WI38 (cell line): ENCODE data around the gene SPATA31D4.

Experiments
- H3K4me3 ChIP-seq: 2 replicates; pipeline ENCODE4 v1.5.1; 2011; ENCODE audit warnings: low read depth, mild to moderate bottlenecking, control low read depth, low read length
- TF ChIP-seq, protein P1 (sequence below): IDR thresholded peaks from 2 replicates; pipeline ENCODE4 v1.5.1; 2012; ENCODE audit warnings: low read depth, mild to moderate bottlenecking, control low read depth, low read length

The SPATA31D4 gene

GRCh38 chr9:81894891-81895290, 33.3 kb upstream of the SPATA31D4 start:
- TF ChIP-seq, protein P1, sequence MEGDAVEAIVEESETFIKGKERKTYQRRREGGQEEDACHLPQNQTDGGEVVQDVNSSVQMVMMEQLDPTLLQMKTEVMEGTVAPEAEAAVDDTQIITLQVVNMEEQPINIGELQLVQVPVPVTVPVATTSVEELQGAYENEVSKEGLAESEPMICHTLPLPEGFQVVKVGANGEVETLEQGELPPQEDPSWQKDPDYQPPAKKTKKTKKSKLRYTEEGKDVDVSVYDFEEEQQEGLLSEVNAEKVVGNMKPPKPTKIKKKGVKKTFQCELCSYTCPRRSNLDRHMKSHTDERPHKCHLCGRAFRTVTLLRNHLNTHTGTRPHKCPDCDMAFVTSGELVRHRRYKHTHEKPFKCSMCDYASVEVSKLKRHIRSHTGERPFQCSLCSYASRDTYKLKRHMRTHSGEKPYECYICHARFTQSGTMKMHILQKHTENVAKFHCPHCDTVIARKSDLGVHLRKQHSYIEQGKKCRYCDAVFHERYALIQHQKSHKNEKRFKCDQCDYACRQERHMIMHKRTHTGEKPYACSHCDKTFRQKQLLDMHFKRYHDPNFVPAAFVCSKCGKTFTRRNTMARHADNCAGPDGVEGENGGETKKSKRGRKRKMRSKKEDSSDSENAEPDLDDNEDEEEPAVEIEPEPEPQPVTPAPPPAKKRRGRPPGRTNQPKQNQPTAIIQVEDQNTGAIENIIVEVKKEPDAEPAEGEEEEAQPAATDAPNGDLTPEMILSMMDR = no peak
- no peak overlapping the region for H3K4me3 ChIP-seq

DNA sequence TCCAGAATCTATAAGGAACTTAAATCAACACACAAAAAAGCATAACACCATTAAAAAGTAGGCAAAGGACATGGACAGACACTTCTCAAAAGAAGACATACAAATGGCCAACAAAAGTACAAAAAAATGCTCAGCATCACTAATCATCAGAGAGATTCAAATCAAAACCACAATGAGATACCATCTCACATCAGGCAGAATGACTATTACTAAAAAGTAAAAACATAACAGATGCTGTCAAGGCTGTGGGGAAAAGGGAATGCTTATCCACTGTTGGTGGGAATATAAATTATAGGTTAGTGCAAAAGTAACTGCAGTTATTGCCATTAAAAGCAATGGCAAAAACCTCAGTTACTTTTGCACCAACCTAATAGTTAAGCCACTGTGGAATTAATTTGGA, 32.2 kb upstream of the SPATA31D4 start:
- TF ChIP-seq, protein P1 = no peak
- H3K4me3 ChIP-seq = no peak overlapping the region

GRCh38 chr9:81898851-81899250, 29.4 kb upstream of the SPATA31D4 start:
- no peak overlapping the region for H3K4me3 ChIP-seq
- TF ChIP-seq, protein P1 = no peak

DNA sequence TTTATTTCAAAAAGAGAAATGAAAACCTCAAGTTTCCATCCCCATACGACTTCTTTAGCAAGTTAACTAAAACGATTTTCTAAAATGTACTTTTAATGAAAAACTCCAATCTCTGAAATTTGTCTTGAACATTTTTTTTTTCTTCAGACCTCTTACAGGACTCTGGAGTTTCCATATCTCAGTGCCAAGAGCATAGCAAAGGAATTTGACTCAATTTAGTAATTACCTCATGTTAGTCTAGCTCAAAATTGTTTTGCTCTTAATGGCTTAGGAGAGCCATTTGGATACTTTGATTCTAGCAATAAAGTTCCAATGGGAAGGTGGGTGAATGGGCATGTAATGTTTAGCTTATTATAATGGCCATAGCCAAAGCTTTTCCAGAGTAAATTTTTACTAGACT, 26.0 kb upstream of the SPATA31D4 start:
- no peak overlapping the region for H3K4me3 ChIP-seq
- TF ChIP-seq, protein P1 = no peak

GRCh38 chr9:81902626-81903025, 25.6 kb upstream of the SPATA31D4 start:
- no peak overlapping the region for H3K4me3 ChIP-seq
- TF ChIP-seq, protein P1 = no peak

DNA sequence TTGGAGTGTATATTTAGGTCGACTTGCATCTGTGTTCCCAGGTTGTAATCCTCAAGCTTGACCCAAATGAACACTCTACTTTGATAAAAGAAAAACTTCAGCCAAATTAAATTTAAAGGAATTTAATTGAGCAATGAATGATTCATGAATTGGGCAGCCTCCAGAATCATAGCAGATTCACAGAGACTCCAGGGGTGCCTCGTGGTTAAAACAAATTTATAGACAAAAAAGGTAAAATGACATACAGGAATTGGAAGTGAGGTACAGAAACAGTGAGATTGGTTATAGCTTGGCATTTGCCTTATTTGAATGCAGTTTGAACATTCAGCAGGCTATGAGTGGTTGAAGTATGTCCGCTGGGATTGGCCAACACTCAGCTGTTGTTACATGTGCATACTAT, 21.6 kb upstream of the SPATA31D4 start:
- TF ChIP-seq, protein P1 = no peak
- H3K4me3 ChIP-seq = no peak overlapping the region

DNA sequence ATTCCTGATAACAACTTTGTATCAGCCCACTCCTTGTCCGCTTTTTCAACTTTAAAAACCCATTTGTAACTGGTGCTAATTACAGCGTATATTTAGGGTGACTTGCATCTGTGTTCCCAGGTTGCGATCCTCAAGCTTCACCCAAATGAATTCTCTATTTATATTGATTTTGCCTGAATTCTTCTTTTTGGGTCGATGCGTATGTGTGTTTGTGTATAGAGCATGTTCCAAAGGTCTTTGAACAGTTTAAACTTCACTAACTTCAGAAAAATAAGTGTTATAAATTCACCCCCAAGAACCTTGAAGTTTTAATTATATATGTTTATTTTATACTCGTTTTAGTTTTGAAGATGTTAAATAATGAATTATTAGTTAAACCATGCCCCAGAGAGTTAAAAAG, 16.1 kb upstream of the SPATA31D4 start:
- no peak overlapping the region for H3K4me3 ChIP-seq
- TF ChIP-seq, protein P1 = no peak
